T-cell (primary cell): ENCODE measurements around the gene RPS17. TPM values are rescaled to one million over a fixed set of nuclear protein-coding genes. Genes with fewer than 3 reads are reported as not detected.

Experiments used
- ATAC-seq, 4 experiments: fragments of 200-7000 bp in 3 of 4; fragments of 150-1000 bp in 1 of 4; cut with Tn5 transposase; replicated peaks in 1 of 4; 1 replicate in 3 of 4; 2 replicates in 1 of 4; pipeline ENCODE4 v1.10.0; 2021; ENCODE audit warnings: moderate library complexity in 3 of 4, mild to moderate bottlenecking in 2 of 4, moderate number of reproducible peaks in 1 of 4
- CTCF ChIA-PET, 2 donors: fragments of 300-600 bp; sonication (Branson Sonifier 250); formaldehyde crosslinking; loops; one replicate each; lab custom pipeline; 2022; ENCODE audit warnings: antibody characterized with exemption in 2 of 2; lab: Charles Lee
- POLR2A ChIA-PET, 2 donors: fragments of 300-600 bp; sonication (Branson Sonifier 250); formaldehyde crosslinking; loops; one replicate each; lab custom pipeline; 2022; ENCODE audit warnings: antibody characterized with exemption in 2 of 2; lab: Charles Lee
- DNase-seq, 35 experiments: peaks; one replicate each; pipeline versions ENCODE4 v3.0.0 to v3.0.0-alpha.2; 2013 to 2023
- H3K27ac ChIP-seq: one replicate; pipeline ENCODE4 v1.5.1; 2013; ENCODE audit warnings: low read length
- H3K27me3 ChIP-seq, 2 experiments: replicated peaks in 1 of 2; 1 replicate in 1 of 2; 2 replicates in 1 of 2; pipeline versions ENCODE4 v1.6.1 to v1.7.0; 2013; ENCODE audit warnings: low read length in 1 of 2, mixed read lengths in 1 of 2; ENCODE audit not compliant: control insufficient read depth in 2 of 2, insufficient read depth in 2 of 2; ENCODE audit errors: extremely low read depth in 1 of 2
- H3K36me3 ChIP-seq, 2 donors: 1 replicate in 1 of 2; 2 replicates in 1 of 2; pipeline versions ENCODE4 v1.6.1 to v1.7.0; 2013; ENCODE audit warnings: low read length in 1 of 2; ENCODE audit not compliant: control insufficient read depth in 2 of 2, insufficient read depth in 1 of 2; ENCODE audit errors: extremely low read depth in 1 of 2
- H3K4me1 ChIP-seq, 2 experiments: 1 replicate in 1 of 2; 2 replicates in 1 of 2; pipeline versions ENCODE4 v1.6.1 to v1.7.0; 2013; ENCODE audit warnings: low read length in 2 of 2, mixed read lengths in 1 of 2; ENCODE audit not compliant: insufficient read depth in 2 of 2, control insufficient read depth in 1 of 2; ENCODE audit errors: extremely low read depth in 1 of 2
- H3K4me3 ChIP-seq, 2 donors: 1 replicate in 1 of 2; 2 replicates in 1 of 2; pipeline versions ENCODE4 v1.5.1 to v1.7.0; 2013; ENCODE audit warnings: mild to moderate bottlenecking in 2 of 2, low read length in 1 of 2, moderate library complexity in 1 of 2; ENCODE audit not compliant: control insufficient read depth in 1 of 2; ENCODE audit errors: extremely low read depth in 1 of 2
- H3K9me3 ChIP-seq: 2 replicates; pipeline ENCODE4 v1.7.0; 2013
- H3K27ac Mint-ChIP-seq, 2 donors: one replicate each; pipeline ENCODE4 v1.8.0; 2020 to 2021; ENCODE audit warnings: mild to moderate bottlenecking in 2 of 2, mixed read lengths in 2 of 2
- H3K27me3 Mint-ChIP-seq, 2 donors: one replicate each; pipeline ENCODE4 v1.8.0; 2021 to 2022; ENCODE audit warnings: mixed read lengths in 2 of 2
- H3K36me3 Mint-ChIP-seq: one replicate; pipeline ENCODE4 v1.8.0; 2021; ENCODE audit warnings: mixed read lengths
- H3K4me1 Mint-ChIP-seq, 3 donors: one replicate each; pipeline ENCODE4 v1.8.0; 2020 to 2022; ENCODE audit warnings: mixed read lengths in 3 of 3, mild to moderate bottlenecking in 1 of 3
- H3K4me3 Mint-ChIP-seq, 3 donors: one replicate each; pipeline ENCODE4 v1.8.0; 2020 to 2022; ENCODE audit warnings: mild to moderate bottlenecking in 3 of 3, mixed read lengths in 3 of 3, moderate library complexity in 3 of 3
- H3K9me3 Mint-ChIP-seq, 3 donors: one replicate each; pipeline ENCODE4 v1.8.0; 2020 to 2022; ENCODE audit warnings: mixed read lengths in 3 of 3
- WGBS: methylation state at CpG from one replicate; pipeline ENCODE4 v1.1.5; 2013; ENCODE audit warnings: missing lambda C conversion rate; ENCODE audit not compliant: insufficient coverage; 5-methylcytosine and 5-hydroxymethylcytosine counted together
- total RNA-seq, 35 experiments: library from RNA in 6 of 35; stranded (reverse) in 6 of 35; fragments of 120-200 nt in 1 of 35; gene quantifications; one replicate each; pipeline versions ENCODE4 v1.2.1 to v1.2.4 and lab custom pipeline; 2013 to 2026

Gene RPS17
- total RNA-seq = 1,000 to 10,000 TPM; 2,045 to 2,777 (median 2,292) TPM
- total RNA-seq (2013) = 5,311 TPM
- total RNA-seq (lab: John Stamatoyannopoulos, UW) = 15.2 to 80.4 (median 34.1) reads per million in 29 experiments

- peaks cover 29 to 37% (median 35%) of the 10 kb centered on the region in 3 donors for H3K4me1 Mint-ChIP-seq
- H3K27ac Mint-ChIP-seq = peak within 1 kb of the TSS; percentile 97
- Histone ChIP-seq H3K4me3 (peak within 1 kb of the TSS; percentile 68 to 81), H3K9me3 (no peaks in the 10 kb centered on the region), H3K27ac (peak within 1 kb of the TSS; percentile 85), H3K27me3 (peaks cover 0 to 5% of the 10 kb centered on the region in 2 experiments), H3K36me3 (peaks cover 6 to 34% of the 10 kb centered on the region in 2 donors), H3K4me1 (peaks cover 2 to 25% of the 10 kb centered on the region in 2 experiments)
- peaks cover 34% of the 10 kb centered on the region for H3K36me3 Mint-ChIP-seq
- ATAC-seq (peak; percentile 92 to 97 (median 94)), DNase-seq (peak; percentile 95 to 99 (median 98))
- H3K9me3 Mint-ChIP-seq = no peaks in the 10 kb centered on the region
- no peaks in the 10 kb centered on the region for H3K27me3 Mint-ChIP-seq
- under 1% methylated on average over 73 of the region's 81 CpGs for WGBS
- POLR2A ChIA-PET = interaction anchor here (0.5 to 1.2 kb wide), 5 partner anchors 9 to 1540 kb away, joined by 3 to 8 read pairs (median 5); no protein-coding TSS in a partner anchor
- CTCF ChIA-PET = interaction anchor here (0.6 to 2.4 kb wide), 7 partner anchors 9 to 1254 kb away, joined by 3 to 17 read pairs (median 4); partner anchors contain the start of gene RAMAC (in 1 of the 2)
- peak within 1 kb of the TSS; percentile 90 to 95 (median 93) for H3K4me3 Mint-ChIP-seq
These were observed at the start of gene RPS17 for GRCh38 chr15:82540055-82540983. TSS of gene RPS17 (minus strand) at chr15:82540457. CDS start at chr15:82540428, 29 bp downstream.

- no peaks in the 10 kb centered on the region for H3K4me1 ChIP-seq
- ATAC-seq (no peak), DNase-seq (no peak)
- no CpG with 5 or more reads among the region's 4 CpGs for WGBS
- H3K4me3 ChIP-seq = no peak overlapping the region
- no peaks in the 10 kb centered on the region for H3K4me1 Mint-ChIP-seq
- H3K9me3 ChIP-seq = no peaks in the 10 kb centered on the region
- H3K27ac ChIP-seq = no peak overlapping the region
- no peak overlapping the region for H3K27ac Mint-ChIP-seq
- peaks cover 17 to 26% of the 10 kb centered on the region in 2 donors for H3K27me3 Mint-ChIP-seq
- CTCF ChIA-PET = no interaction called here
- H3K36me3 Mint-ChIP-seq = no peaks in the 10 kb centered on the region
- H3K4me3 Mint-ChIP-seq = no peak overlapping the region
- no peaks in the 10 kb centered on the region for H3K9me3 Mint-ChIP-seq
- POLR2A ChIA-PET = no interaction called here
- H3K27me3 ChIP-seq = peaks cover 9 to 14% of the 10 kb centered on the region in 2 experiments
- no peaks in the 10 kb centered on the region for H3K36me3 ChIP-seq
These were observed 47.5 kb upstream of the RPS17 start for GRCh38 chr15:82587805-82588204.

DNA sequence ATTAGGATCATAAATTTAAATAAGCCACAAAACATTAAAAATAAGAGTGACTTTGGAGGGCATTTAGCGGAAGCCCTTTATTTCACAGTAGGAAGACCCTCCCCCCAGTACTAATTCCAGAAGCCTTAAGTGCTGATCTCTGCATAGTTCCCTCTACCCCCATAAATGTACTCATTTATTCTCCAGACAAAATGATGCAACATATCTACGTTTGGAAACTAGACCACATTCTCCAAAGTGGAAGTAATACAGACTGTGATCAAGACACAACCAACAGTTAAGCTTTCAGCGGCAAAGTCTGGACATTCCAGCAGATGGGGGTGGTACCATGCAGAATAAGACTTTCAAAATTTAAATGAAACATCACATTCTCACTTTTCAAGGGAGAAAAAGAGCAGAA lies 44.8 kb upstream of the RPS17 start:
- H3K27ac ChIP-seq = no peak overlapping the region
- Mint-ChIP-seq H3K36me3 (no peaks in the 10 kb centered on the region), H3K27ac (no peak overlapping the region), H3K9me3 (no peaks in the 10 kb centered on the region), H3K27me3 (peaks cover 27% of the 10 kb centered on the region in 2 donors), H3K4me1 (no peaks in the 10 kb centered on the region), H3K4me3 (no peak overlapping the region)
- H3K4me1 ChIP-seq = no peaks in the 10 kb centered on the region
- H3K4me3 ChIP-seq = no peak overlapping the region
- 100% methylated on average over 1 of the region's 3 CpGs for WGBS
- no peaks in the 10 kb centered on the region for H3K9me3 ChIP-seq
- no peak for DNase-seq
- ATAC-seq = no peak
- ChIA-PET CTCF (interaction anchor here (0.5 to 0.7 kb wide), 2 partner anchors 15 to 180 kb away, joined by 3 to 4 read pairs; no protein-coding TSS in a partner anchor), POLR2A (interaction anchor here in 1 of 2 donors (0.7 kb wide), 1 partner anchor 45 kb away, joined by 4 read pairs; the partner anchor contains the start of gene RPS17)
- peaks cover 3 to 9% of the 10 kb centered on the region in 2 experiments for H3K27me3 ChIP-seq
- H3K36me3 ChIP-seq = no peaks in the 10 kb centered on the region

DNA sequence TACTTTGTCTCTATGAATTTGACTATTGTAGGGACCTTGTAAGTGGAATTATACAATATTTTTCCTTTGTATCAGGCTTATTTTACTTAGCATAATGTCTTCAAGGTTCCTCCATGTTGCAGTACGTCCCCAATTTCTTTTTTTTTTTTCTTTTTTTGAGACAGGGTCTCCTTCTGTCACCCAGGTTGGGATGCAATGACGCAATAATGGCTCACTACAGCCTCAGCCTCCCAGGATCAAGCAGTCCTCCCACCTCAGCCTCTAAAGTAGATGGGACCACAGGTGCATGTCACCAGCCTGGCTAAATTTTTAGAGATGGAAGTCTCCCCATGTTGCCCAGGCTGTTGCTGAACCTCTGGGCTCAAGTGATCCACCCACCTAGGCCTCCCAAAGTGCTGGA lies 40.5 kb upstream of the RPS17 start:
- H3K27ac ChIP-seq = no peak overlapping the region
- no peak for DNase-seq
- Mint-ChIP-seq H3K27me3 (peaks cover 17 to 25% of the 10 kb centered on the region in 2 donors), H3K4me1 (no peaks in the 10 kb centered on the region), H3K27ac (no peak overlapping the region), H3K9me3 (no peaks in the 10 kb centered on the region), H3K4me3 (no peak overlapping the region), H3K36me3 (no peaks in the 10 kb centered on the region)
- no peaks in the 10 kb centered on the region for H3K4me1 ChIP-seq
- ATAC-seq = no peak
- peaks cover 6 to 7% of the 10 kb centered on the region in 2 experiments for H3K27me3 ChIP-seq
- CTCF ChIA-PET = no interaction called here
- no peaks in the 10 kb centered on the region for H3K9me3 ChIP-seq
- H3K36me3 ChIP-seq = no peaks in the 10 kb centered on the region
- H3K4me3 ChIP-seq = no peak overlapping the region
- POLR2A ChIA-PET = no interaction called here
- WGBS = 60% methylated on average over 1 of the region's 2 CpGs

DNA sequence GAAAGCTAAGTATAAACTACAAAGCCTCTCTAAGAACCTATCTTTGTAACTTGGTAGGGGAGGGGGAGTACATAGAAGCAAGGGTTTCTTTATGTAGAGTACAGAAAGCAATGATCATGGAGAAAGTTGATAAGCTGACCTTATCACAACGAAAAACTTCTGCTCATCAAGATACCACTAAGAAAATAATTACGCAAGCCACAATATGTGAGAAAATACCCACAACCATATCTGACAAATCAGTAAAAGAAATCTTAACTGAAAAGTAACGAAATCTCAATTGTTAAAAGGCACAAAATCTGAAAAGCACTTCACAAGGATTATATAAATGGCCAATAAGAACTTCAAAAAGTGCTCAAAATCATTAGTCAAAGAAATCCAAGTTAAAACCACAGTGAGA lies 35.1 kb upstream of the RPS17 start:
- H3K36me3 ChIP-seq = no peaks in the 10 kb centered on the region
- ATAC-seq (no peak), DNase-seq (no peak)
- ChIA-PET CTCF (interaction anchor here in 1 of 2 donors (0.7 kb wide), 1 partner anchor 10 kb away, joined by 6 read pairs; no protein-coding TSS in a partner anchor), POLR2A (no interaction called here)
- Mint-ChIP-seq H3K4me1 (peaks cover 0 to 2% (median 0%) of the 10 kb centered on the region in 3 donors), H3K27me3 (peaks cover 10 to 19% of the 10 kb centered on the region in 2 donors), H3K9me3 (no peaks in the 10 kb centered on the region), H3K4me3 (no peak overlapping the region), H3K27ac (no peak overlapping the region), H3K36me3 (no peaks in the 10 kb centered on the region)
- peaks cover 3 to 25% of the 10 kb centered on the region in 2 experiments for H3K27me3 ChIP-seq
- WGBS = 100% methylated on average over 1 of the region's 3 CpGs
- no peak overlapping the region for H3K4me3 ChIP-seq
- no peaks in the 10 kb centered on the region for H3K9me3 ChIP-seq
- H3K27ac ChIP-seq = no peak overlapping the region
- peaks cover 0 to 3% of the 10 kb centered on the region in 2 experiments for H3K4me1 ChIP-seq

DNA sequence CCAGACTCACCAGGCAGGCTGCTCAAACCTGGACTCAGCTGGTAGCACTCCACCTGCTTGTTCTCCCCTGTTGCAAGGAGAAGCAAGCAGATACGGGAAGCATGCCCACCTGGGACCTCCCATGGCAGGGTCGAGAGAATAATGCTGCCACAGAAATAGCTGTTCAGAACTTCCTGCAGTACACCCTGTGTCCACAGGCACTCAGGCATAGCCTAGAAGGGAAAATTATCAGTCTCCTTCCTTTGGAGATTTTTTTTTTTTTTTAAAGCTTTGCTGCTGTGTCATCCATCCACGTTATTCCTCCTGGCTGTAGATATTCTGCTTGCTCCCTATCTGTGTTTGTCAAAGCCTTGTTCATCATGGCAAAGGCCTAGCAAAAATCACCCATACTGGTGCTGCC lies 32.7 kb upstream of the RPS17 start:
- Histone ChIP-seq H3K36me3 (no peaks in the 10 kb centered on the region), H3K4me3 (no peak overlapping the region), H3K9me3 (no peaks in the 10 kb centered on the region), H3K27me3 (peaks cover 6 to 22% of the 10 kb centered on the region in 2 experiments), H3K4me1 (peaks cover 0 to 3% of the 10 kb centered on the region in 2 experiments), H3K27ac (no peak overlapping the region)
- Mint-ChIP-seq H3K9me3 (no peaks in the 10 kb centered on the region), H3K27ac (no peak overlapping the region), H3K4me3 (no peak overlapping the region), H3K4me1 (peaks cover 0 to 2% (median 0%) of the 10 kb centered on the region in 3 donors), H3K36me3 (no peaks in the 10 kb centered on the region), H3K27me3 (peaks cover 10 to 18% of the 10 kb centered on the region in 2 donors)
- ATAC-seq = no peak
- DNase-seq = no peak
- WGBS = 67% methylated on average over 1 of the region's 3 CpGs
- POLR2A ChIA-PET = no interaction called here
- CTCF ChIA-PET = interaction anchor here in 1 of 2 donors (0.6 kb wide), 2 partner anchors 49 to 365 kb away, joined by 3 read pairs; no protein-coding TSS in a partner anchor
